GM18873 (cell line): ENCODE measurements around the gene TOMM70.
"Not testable (repeated sequence)": the region's sequence is repeated elsewhere in the genome, so short reads cannot be mapped to it uniquely, and the experiment has no call there.

Experiments used
- ATAC-seq: cut with Tn5 transposase; IDR thresholded peaks from one replicate; pipeline ENCODE4 v1.9.1; 2021; ENCODE audit warnings: mild to moderate bottlenecking, moderate library complexity, moderate number of reproducible peaks; ENCODE audit not compliant: unreplicated experiment, low FRiP score

TOMM70 gene

DNA sequence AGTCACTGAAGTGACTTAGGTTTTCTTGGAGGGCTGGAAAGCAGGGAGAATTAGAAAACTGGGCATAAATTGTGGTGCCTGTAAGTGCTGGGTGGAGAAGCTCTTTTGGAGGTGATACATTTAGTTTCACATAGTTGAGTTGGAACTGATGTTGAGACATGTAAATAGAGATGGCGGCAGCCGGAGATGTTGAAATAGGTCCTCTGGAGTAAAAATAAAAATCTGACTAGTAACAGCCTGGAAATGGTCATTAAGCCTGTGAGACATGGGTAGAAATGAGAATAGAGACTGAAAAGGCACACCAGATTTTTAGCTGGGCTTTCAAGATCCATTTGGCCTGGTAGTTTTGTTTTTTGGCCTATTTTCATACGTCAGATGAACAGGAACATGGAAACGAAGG is 69.2 kb downstream of the TOMM70 start:
- ATAC-seq: no peak

DNA sequence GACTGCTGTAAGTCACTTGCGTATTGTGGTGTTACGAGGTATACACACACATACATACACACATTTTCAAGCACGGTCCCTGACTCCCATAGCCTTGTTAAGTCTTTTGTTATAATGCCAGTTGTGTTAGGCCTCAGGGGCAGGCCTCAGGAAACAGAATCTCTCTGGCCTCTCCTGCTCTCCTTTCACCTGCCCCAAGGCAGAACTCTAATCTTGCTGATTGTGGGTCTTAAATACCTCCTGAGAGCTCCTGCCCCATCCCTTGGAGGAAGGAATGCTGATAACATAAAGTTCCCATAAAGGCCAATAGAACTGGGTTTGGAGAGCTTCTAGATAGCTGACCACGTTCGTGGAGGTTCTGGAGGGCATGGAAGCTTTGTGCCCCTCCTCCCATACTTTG is 70.2 kb downstream of the TOMM70 start:
- no peak for ATAC-seq

DNA sequence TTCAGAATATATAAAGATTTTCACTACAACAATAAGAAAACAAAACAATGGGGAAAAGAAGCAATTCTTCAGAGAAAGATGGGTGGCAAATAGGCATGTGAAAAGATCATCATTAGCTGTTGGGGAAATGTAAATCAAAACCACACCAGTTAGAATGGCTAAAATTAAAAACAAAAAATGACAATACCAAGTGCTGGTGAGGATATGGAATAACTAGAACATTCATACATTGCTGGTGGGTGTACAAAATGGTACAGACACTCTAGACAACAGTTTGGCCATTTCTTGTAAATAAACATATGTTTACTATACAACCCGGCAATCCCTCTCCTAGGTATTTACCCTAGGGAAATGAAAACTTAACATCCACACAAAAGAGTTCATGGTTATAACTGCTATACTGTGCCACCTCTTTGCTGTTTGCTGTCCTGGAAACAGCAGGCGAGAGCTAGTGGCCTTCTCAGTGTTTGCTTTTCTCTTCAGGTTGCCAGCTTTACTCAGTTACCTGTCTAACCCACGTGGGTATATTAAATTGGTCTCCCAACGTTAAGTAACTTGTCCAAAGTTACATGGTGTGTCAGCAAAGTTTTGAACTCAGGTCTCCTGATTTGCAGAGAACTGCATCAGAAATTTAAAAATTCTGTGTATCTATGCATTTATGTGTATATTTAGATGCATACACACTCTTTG is 70.9 kb downstream of the TOMM70 start:
- ATAC-seq: no peak

DNA sequence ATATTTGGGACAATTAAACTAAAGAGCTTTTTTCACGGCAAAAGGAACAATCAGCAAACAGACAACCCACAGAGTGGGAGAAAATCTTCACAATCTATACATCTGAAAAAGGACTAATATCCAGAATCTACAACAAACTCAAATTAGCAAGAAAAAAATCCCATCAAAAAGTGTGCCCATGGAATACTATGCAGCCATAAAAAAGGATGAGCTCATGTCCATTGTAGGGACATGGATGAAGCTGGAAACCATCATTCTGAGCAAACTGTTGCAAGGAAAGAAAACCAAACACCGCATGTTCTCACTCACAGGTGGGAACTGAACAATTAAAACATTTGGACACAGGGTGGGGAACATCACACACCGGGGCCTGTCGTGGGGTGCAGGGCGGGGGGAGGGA is 73.5 kb downstream of the TOMM70 start:
- ATAC-seq: not testable (repeated sequence)

DNA sequence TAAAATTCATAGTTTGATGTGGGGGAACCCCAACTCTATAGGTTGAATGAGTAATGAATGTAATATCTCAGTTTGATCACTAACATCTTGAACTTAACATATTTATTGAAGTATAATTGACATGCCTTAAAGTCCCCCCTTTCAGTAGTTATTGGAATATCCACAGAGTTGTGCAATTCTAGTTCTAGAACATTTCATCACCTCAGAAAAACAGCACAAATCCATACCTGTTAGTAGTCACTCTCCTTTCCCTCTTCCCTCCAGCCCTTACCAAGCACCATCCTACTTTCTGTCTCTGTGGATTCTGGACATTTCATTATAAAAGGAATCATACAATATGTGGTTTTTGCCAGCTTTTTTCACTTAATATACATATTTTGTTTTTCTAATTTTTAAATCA is 75.1 kb downstream of the TOMM70 start:
- ATAC-seq: no peak

DNA sequence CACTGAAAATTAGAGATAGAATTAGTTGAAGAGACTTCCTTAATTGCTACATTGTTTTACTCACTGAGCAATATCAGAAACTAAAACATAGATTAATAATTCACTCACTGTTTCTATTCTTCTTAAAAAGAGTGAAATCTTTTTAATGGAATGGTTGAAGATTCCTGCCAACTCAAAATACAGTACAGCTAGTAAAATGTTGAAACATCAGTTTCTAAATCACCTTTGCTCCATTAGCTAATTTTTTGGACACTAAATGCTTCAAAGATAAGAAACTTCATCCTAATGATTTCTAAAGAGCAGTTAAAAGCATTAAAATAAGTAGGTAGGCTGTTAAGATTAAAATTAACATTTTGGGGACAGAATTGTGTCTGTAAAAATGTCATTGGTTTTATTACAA is 76.8 kb downstream of the TOMM70 start:
- no peak for ATAC-seq

DNA sequence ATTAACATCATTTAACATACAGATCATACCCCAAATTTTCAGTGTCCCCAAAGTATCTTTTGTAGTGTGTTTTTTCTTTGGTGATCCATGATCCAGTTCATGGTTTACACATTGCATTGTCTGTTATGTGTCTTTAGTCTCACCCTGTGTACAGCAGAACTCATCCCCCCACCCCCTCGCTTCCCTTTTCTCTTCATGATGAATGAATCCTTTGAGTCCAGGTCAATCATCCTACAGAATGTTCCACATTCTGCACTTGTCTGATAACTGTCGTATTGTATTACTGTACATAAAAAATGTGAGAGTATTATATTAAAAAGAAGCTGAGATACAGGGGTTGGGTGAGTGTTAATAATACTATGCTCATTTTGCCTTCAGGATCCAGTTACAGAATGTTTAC is 80.9 kb downstream of the TOMM70 start:
- no peak for ATAC-seq

DNA sequence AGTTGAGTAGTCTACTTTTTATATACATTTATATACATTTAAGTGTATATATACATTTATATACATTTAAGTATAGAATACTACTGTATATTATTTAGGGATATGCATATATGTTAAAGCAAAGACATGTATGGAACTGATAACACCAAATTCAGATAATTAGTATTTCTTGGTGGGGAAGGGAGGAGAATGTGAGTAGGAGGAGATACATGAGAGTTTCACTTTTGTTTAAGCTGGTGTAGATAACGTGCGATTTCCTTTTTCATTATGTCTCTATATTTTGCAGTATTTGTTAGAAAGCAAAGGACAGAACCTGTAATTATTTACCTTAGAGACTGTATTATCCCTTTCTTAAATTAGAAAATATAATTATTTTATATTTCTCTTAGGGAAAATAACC is 83.0 kb downstream of the TOMM70 start:
- ATAC-seq: no peak

DNA sequence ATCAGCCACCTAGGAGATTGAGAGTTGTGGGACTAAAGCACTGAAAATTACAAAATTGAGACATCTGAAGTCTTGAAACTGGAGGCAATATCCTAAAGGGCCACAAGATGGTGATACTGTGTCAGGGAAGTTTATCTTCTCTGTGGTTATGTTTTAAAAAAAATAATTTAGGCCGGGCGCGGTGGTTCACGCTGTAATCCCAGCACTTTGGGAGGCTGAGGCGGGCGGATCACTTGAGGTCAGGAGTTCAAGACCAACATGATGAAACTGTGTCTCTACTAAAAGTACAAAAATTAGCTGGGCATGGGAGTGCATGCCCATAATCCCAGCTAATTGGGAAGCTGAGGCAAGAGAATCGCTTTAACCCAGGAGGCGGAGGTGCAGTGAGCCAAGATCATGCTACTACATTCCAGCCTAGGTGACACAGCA is 84.2 kb downstream of the TOMM70 start:
- ATAC-seq: no peak
